MM.1S (cell line): ENCODE measurements around the gene NTN5.

ENCODE experiments used
- EZH2 ChIP-seq: fragments of 300-600 bp; sonication (generic); optimal IDR thresholded peaks from 2 replicates; pipeline ENCODE3; 2017; ENCODE audit warnings: low read depth, mild to moderate bottlenecking, antibody characterized with exemption, low read length, mixed read lengths
- TF ChIP-seq, protein P1 (sequence below): fragments of 300-600 bp; sonication (generic); IDR thresholded peaks from 2 replicates; pipeline ENCODE4 v1.5.1; 2016; ENCODE audit warnings: antibody characterized with exemption, low read length, mixed read lengths

DNA sequence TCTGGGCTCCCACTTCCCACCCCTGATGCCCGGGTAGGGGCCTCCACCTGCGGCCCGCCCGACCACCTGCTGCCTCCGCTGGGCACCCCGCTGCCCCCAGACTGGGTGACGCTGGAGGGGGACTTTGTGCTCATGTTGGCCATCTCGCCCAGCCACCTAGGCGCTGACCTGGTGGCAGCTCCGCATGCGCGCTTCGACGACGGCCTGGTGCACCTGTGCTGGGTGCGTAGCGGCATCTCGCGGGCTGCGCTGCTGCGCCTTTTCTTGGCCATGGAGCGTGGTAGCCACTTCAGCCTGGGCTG lies 43.6 kb downstream of the NTN5 start:
- TF ChIP-seq, protein P1, sequence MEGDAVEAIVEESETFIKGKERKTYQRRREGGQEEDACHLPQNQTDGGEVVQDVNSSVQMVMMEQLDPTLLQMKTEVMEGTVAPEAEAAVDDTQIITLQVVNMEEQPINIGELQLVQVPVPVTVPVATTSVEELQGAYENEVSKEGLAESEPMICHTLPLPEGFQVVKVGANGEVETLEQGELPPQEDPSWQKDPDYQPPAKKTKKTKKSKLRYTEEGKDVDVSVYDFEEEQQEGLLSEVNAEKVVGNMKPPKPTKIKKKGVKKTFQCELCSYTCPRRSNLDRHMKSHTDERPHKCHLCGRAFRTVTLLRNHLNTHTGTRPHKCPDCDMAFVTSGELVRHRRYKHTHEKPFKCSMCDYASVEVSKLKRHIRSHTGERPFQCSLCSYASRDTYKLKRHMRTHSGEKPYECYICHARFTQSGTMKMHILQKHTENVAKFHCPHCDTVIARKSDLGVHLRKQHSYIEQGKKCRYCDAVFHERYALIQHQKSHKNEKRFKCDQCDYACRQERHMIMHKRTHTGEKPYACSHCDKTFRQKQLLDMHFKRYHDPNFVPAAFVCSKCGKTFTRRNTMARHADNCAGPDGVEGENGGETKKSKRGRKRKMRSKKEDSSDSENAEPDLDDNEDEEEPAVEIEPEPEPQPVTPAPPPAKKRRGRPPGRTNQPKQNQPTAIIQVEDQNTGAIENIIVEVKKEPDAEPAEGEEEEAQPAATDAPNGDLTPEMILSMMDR, result no peak
- no peak for TF ChIP-seq EZH2
